Adrenal gland (tissue), 12 donors: ENCODE data around the gene PPP1R7. TPM values are rescaled to one million over a fixed set of nuclear protein-coding genes. Genes with fewer than 3 reads are reported as not detected.

Source experiments
- DNase-seq, 7 donors: peaks; one replicate each; pipeline ENCODE4 v3.0.0-alpha.2; 2019 to 2020
- H3K27ac ChIP-seq, 5 donors: fragments of 200-600 bp; sonication (generic) in 4 of 5; 1 replicate in 3 of 5; 2 replicates in 2 of 5; pipeline versions ENCODE4 v1.5.1 to v1.8.0; 2016 to 2020; ENCODE audit warnings: mild to moderate bottlenecking in 1 of 5
- H3K27me3 ChIP-seq: fragments of 200-600 bp; 2 replicates; pipeline ENCODE4 v1.8.0; 2021
- H3K36me3 ChIP-seq, 2 donors: fragments of 200-600 bp; replicated peaks in 1 of 2; 1 replicate in 1 of 2; 2 replicates in 1 of 2; pipeline versions ENCODE4 v1.5.1 to v1.8.0; 2018 to 2022
- H3K4me1 ChIP-seq, 2 donors: fragments of 200-600 bp; replicated peaks in 1 of 2; 1 replicate in 1 of 2; 2 replicates in 1 of 2; pipeline versions ENCODE4 v1.5.1 to v1.8.0; 2018 to 2021
- H3K4me3 ChIP-seq, 4 donors: fragments of 200-600 bp; sonication (generic) in 3 of 4; one replicate each; pipeline ENCODE4 v1.5.1; 2016 to 2018
- H3K9me3 ChIP-seq, 3 donors: fragments of 200-600 bp; sonication (generic) in 1 of 3; replicated peaks in 1 of 3; 1 replicate in 2 of 3; 2 replicates in 1 of 3; pipeline versions ENCODE4 v1.5.1 to v1.8.0; 2016 to 2021
- CTCF ChIP-seq, 6 experiments: fragments of 450-650 bp in 4 of 6; fragments of 200-600 bp in 2 of 6; sonication (generic) in 1 of 6; IDR thresholded peaks; 1 replicate in 5 of 6; 2 replicates in 1 of 6; pipeline versions ENCODE4 v1.5.1 to v1.8.0; 2016 to 2021; ENCODE audit warnings: antibody characterized with exemption in 6 of 6, mild to moderate bottlenecking in 2 of 6, moderate library complexity in 1 of 6
- POLR2A ChIP-seq, 2 donors: fragments of 450-650 bp; IDR thresholded peaks; one replicate each; pipeline ENCODE4 v1.6.1; 2017; ENCODE audit warnings: antibody characterized with exemption in 2 of 2, mild to moderate bottlenecking in 2 of 2, moderate library complexity in 1 of 2
- WGBS, 4 donors: extraction: QIAGEN DNeasy Blood & Tissue Kit in 2 of 4; methylation state at CpG; one replicate each; pipeline versions ENCODE4 v1.1.5 to v1.1.7; 2013 to 2017; 5-methylcytosine and 5-hydroxymethylcytosine counted together
- intact Hi-C, 2 donors: fragments of 100-400 bp; cut with DNase I; formaldehyde crosslinking; loops; one replicate each; pipeline versions ENCODE4 v1.14.1 to v1.15.0; 2022 to 2023
- polyA plus RNA-seq, 3 donors: library from polyadenylated mRNA; stranded (reverse); fragments of 200-250 nt in 2 of 3; fragments of 350-450 nt in 1 of 3; fragmentation: Illumina TruSeq in 1 of 3; extraction: RNeasy Lipid Tissue Mini Kit (QIAGEN cat#74804) in 1 of 3; gene quantifications; one replicate each; pipeline ENCODE4 v1.2.3, GENCODE V29; 2013 to 2014
- total RNA-seq, 9 donors: library from RNA; depleted of rRNA in 4 of 9; stranded (reverse); fragments of >200 nt in 4 of 9; fragments of 120-200 nt in 1 of 9; fragmentation: NEBNext Ultra II Directional in 1 of 9; extraction: Animal tissue kit (Norgen Biotek cat#: 25700) in 1 of 9; gene quantifications; one replicate each; pipeline versions ENCODE4 v1.1.0 to v1.2.4, GENCODE V29; 2013 to 2023
- donor health status: healthy with polysubstance abuse.
- donor health status: Bipolar disorder and iron deficiency.
- donor health status: DM: yes; HTN: yes; CAD: no.
- donor health status: DM: no; HTN: no; CAD: no.
- donor health status: DM: no; HTN: no; CAD: no.
- donor health status: DM: yes; HTN: yes; CAD: no.

The PPP1R7 gene
- total and polyA plus RNA-seq, 12 donors = 26.2 to 128 (median 63.1) TPM

DNA sequence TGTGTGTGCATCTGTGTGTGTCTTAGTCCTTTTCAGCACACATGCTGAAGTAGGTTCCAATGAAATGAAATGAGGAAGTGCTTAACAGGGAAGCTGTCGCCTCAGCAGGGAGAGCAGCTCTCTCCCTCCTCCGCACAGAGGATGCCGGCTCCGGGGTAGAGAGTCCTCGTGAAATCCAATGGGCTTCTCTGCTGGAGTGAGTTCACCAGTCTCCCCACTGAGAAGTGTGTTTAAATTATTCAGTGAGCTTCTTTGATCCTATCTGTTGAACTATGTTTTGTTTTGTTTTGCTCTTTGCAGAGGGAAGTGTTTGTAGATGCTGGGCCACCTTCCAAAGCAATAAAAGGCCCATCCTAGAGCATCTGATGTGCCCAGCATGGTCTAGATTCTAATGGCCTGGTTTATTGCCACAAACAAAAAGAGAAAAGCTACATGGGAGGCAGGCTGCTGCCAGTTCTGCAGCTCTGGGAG is 6.7 kb downstream of the PPP1R7 start:
- intact Hi-C loops = no loop called here
- WGBS, 4 donors = 60 to 80% (median 71%) methylated on average over 1 to 5 of the region's 5 CpGs
- TF ChIP-seq POLR2A (IDR thresholded peaks at IDR 0.05) (no peak), CTCF (IDR thresholded peaks at IDR 0.05) (no peak)
- H3K4me3 ChIP-seq = no peak overlapping the region
- DNase-seq = no peak
- H3K9me3 ChIP-seq = no peaks in the 10 kb centered on the region
- peaks cover 0 to 30% of the 10 kb centered on the region in 2 donors for H3K36me3 ChIP-seq
- H3K4me1 ChIP-seq = peaks cover 8% of the 10 kb centered on the region in 2 donors
- no peaks in the 10 kb centered on the region for H3K27me3 ChIP-seq
- H3K27ac ChIP-seq = no peak overlapping the region

DNA sequence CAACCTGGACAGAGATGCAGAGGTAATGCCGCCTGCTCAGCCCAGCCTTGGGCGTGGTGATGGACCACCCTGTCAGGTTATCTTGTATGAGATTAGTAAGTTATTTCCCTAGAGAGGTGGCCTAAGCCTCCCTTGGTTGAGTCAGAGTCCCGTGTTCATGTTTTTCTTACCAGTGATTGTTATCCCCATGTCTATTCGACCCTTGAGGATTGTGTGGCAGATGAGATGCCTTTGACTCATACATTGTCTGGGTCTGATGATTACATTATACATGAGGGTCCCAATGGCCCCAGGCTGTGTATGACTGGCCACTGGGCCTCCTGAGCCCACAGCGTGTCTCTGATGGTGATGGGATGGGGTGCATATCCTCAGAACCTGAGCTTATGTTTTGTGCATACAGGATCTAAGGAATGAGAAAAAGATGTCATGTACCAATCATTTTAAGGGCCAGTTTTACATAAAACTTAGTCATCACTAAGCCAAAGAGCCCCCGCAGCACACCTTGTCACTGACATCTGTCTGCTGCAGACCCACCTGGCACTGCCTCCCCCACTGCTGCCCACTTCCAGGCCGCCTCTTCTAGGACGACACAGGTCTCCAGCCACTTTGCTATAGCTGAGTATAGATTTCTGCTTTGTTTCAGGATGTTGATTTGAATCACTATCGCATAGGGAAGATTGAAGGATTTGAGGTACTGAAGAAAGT is 7.7 kb downstream of the PPP1R7 start:
- H3K27me3 ChIP-seq = no peaks in the 10 kb centered on the region
- peaks cover 0 to 30% of the 10 kb centered on the region in 2 donors for H3K36me3 ChIP-seq
- H3K27ac ChIP-seq = no peak overlapping the region
- no peak for DNase-seq
- intact Hi-C loops = no loop called here
- peaks cover 8 to 12% of the 10 kb centered on the region in 2 donors for H3K4me1 ChIP-seq
- 91 to 98% (median 94%) methylated on average over 9 of the region's 9 CpGs for WGBS, 4 donors
- TF ChIP-seq CTCF (IDR thresholded peaks at IDR 0.05) (no peak), POLR2A (IDR thresholded peaks at IDR 0.05) (no peak)
- no peaks in the 10 kb centered on the region for H3K9me3 ChIP-seq
- H3K4me3 ChIP-seq = no peak overlapping the region

DNA sequence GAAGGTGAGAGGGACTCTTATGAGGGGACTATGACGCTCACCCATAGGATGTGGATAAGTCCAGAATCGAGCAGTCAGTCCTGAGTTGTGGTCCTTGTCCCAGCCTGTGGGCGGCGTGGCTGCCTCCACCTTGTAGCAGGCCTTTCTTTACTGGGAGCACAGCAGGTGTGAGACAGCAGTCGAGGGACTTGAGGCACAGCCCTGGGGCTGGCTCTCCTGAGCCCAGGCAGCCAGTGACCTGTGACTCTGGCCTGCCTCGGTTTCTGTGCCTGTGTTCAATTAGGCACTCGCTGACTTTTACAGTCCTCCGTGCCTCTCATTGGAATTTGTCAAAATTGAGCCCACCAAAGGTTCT is 8.3 kb downstream of the PPP1R7 start:
- TF ChIP-seq CTCF (IDR thresholded peaks at IDR 0.05) = no peak
- TF ChIP-seq POLR2A (IDR thresholded peaks at IDR 0.05) = no peak
- no peak overlapping the region for H3K4me3 ChIP-seq
- no peaks in the 10 kb centered on the region for H3K27me3 ChIP-seq
- WGBS, 4 donors = 91 to 99% (median 93%) methylated on average over 7 to 8 of the region's 8 CpGs
- intact Hi-C loops = no loop called here
- no peaks in the 10 kb centered on the region for H3K9me3 ChIP-seq
- peaks cover 0 to 36% of the 10 kb centered on the region in 2 donors for H3K36me3 ChIP-seq
- peaks cover 8 to 12% of the 10 kb centered on the region in 2 donors for H3K4me1 ChIP-seq
- no peak for DNase-seq
- no peak overlapping the region for H3K27ac ChIP-seq

DNA sequence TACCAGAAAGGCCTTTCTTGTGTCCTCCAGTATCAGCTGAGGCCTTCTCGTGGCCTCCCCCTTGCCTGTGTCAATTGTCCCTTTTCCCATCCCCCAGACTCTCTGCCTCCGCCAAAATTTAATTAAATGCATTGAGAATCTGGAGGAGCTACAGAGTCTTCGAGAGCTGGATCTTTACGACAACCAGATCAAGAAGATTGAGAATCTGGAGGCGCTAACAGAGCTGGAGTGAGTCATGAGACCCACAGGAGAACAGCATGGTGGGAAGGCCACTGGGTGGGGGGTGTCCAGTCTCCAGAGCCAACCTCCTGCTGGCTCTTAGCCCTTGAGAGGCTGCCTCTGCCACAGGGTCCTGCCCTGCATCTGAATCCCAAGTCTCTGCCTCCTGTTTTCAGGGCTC is 8.8 kb downstream of the PPP1R7 start:
- no peak for DNase-seq
- TF ChIP-seq CTCF (IDR thresholded peaks at IDR 0.05) (no peak), POLR2A (IDR thresholded peaks at IDR 0.05) (no peak)
- Histone ChIP-seq H3K36me3 (peaks cover 0 to 41% of the 10 kb centered on the region in 2 donors), H3K4me3 (no peak overlapping the region), H3K4me1 (peaks cover 8 to 12% of the 10 kb centered on the region in 2 donors), H3K9me3 (no peaks in the 10 kb centered on the region), H3K27me3 (no peaks in the 10 kb centered on the region), H3K27ac (no peak overlapping the region)
- 90 to 97% (median 91%) methylated on average over 5 of the region's 5 CpGs for WGBS, 4 donors
- intact Hi-C loops = no loop called here
